Vagina (tissue), 2 donors: Measurements from ENCODE around the gene CATSPER3.

Experiments used
- POLR2A ChIP-seq, 2 donors: fragments of 450-650 bp; IDR thresholded peaks; one replicate each; pipeline ENCODE4 v1.6.1; 2017; ENCODE audit warnings: antibody characterized with exemption in 2 of 2, mild to moderate bottlenecking in 2 of 2, moderate library complexity in 2 of 2
- POLR2AphosphoS5 ChIP-seq, 2 donors: sonication (generic); formaldehyde crosslinking; IDR thresholded peaks; one replicate each; pipeline ENCODE4 v1.9.0; 2017; ENCODE audit warnings: antibody characterized with exemption in 2 of 2, mild to moderate bottlenecking in 2 of 2, low read depth in 1 of 2; ENCODE audit not compliant: insufficient read depth in 1 of 2
- TF ChIP-seq, protein P1 (sequence below), 3 experiments: fragments of 450-650 bp in 2 of 3; fragments of 200-600 bp in 1 of 3; sonication (generic) in 1 of 3; IDR thresholded peaks; one replicate each; pipeline ENCODE4 v1.5.1; 2017 to 2019; ENCODE audit warnings: antibody characterized with exemption in 3 of 3, mild to moderate bottlenecking in 2 of 3, moderate library complexity in 2 of 3

- TF ChIP-seq, protein P1, sequence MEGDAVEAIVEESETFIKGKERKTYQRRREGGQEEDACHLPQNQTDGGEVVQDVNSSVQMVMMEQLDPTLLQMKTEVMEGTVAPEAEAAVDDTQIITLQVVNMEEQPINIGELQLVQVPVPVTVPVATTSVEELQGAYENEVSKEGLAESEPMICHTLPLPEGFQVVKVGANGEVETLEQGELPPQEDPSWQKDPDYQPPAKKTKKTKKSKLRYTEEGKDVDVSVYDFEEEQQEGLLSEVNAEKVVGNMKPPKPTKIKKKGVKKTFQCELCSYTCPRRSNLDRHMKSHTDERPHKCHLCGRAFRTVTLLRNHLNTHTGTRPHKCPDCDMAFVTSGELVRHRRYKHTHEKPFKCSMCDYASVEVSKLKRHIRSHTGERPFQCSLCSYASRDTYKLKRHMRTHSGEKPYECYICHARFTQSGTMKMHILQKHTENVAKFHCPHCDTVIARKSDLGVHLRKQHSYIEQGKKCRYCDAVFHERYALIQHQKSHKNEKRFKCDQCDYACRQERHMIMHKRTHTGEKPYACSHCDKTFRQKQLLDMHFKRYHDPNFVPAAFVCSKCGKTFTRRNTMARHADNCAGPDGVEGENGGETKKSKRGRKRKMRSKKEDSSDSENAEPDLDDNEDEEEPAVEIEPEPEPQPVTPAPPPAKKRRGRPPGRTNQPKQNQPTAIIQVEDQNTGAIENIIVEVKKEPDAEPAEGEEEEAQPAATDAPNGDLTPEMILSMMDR (IDR thresholded peaks at IDR 0.05): no peak
- TF ChIP-seq POLR2AphosphoS5 (IDR thresholded peaks at IDR 0.05; ENCODE audit: insufficient read depth in 1 of 2, low read depth in 1 of 2) (no peak), POLR2A (IDR thresholded peaks at IDR 0.05) (no peak)
Observed at GRCh38 chr5:135040034-135040332, 72.3 kb downstream of the CATSPER3 start.
